Activated naive CD8-positive, alpha-beta T cell treated with anti-CD3 and anti-CD28 coated beads, Interleukin-2, amount 10 ng/mL, durations not matched to agents 7 days and 5 days (primary cell): ENCODE measurements around the gene UBE2R2. TPM values are rescaled to one million over a fixed set of nuclear protein-coding genes. Genes with fewer than 3 reads are reported as not detected.
A peak's percentile ranks its signal among the peaks of the same experiment; 100 is the strongest.

ENCODE experiments used
- ATAC-seq: fragments of 150-1000 bp; cut with Tn5 transposase; one replicate; pipeline ENCODE4 v1.10.0; 2021; ENCODE audit warnings: low read depth, moderate library complexity
- POLR2A ChIA-PET: fragments of 350-600 bp; sonication (Branson Sonifier 250); formaldehyde crosslinking; loops from one replicate; lab custom pipeline; 2021; ENCODE audit warnings: antibody characterized with exemption; lab: Charles Lee
- DNase-seq: peaks from one replicate; pipeline ENCODE4 v3.0.0; 2021
- H3K27ac Mint-ChIP-seq: one replicate; pipeline ENCODE4 v1.8.0; 2022; ENCODE audit warnings: mild to moderate bottlenecking, mixed read lengths
- H3K27me3 Mint-ChIP-seq: one replicate; pipeline ENCODE4 v1.8.0; 2022; ENCODE audit warnings: mild to moderate bottlenecking, moderate library complexity, mixed read lengths
- H3K36me3 Mint-ChIP-seq: one replicate; pipeline ENCODE4 v1.8.0; 2021; ENCODE audit warnings: mild to moderate bottlenecking, mixed read lengths
- H3K4me1 Mint-ChIP-seq: one replicate; pipeline ENCODE4 v1.8.0; 2021; ENCODE audit warnings: mixed read lengths
- H3K4me3 Mint-ChIP-seq: one replicate; pipeline ENCODE4 v1.8.0; 2022; ENCODE audit warnings: mild to moderate bottlenecking, moderate library complexity, mixed read lengths
- H3K9me3 Mint-ChIP-seq: one replicate; pipeline ENCODE4 v1.8.0; 2021; ENCODE audit warnings: mixed read lengths
- total RNA-seq, 2 experiments: library from RNA; stranded (reverse); gene quantifications; one replicate each; pipeline ENCODE4 v1.2.3, GENCODE V29; 2021

Gene UBE2R2
- total RNA-seq, 2 experiments from 2014 or later, result 33.8 to 35.4 TPM

DNA sequence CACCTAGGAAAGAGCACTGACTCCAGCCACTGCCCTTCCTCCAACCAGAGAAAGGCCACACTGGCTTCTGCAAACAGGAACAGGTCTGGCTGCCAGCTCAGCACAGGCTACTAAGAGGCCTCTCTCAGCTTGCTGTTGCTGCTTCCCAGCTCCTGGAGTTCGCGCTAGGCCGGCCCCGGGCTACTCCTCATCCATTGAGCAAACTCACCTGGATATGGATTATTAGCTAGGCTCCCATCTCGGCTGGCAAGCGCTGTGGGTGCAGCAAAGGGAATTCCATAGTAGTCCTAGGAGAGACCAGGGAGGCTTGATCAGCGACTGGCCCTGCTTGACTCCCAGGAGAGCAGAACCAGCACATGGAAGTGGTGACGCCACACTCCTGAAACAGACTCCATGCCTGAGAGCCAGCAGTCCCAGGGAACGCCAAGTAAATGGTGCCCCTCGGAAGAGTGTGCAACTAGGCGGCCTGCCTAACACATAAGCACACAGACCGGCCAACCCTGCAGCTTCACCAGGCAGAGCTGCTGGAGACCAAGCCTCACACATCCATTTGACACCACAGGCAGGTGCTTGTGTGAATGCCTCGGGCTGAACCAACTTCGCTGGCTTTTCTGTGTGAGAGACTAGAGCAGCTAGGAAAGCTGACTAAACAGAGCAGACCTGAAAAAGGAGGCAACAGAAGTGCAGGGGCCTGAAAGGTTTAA lies 107.2 kb downstream of the UBE2R2 start:
- Mint-ChIP-seq H3K27me3 (no peaks in the 10 kb centered on the region), H3K9me3 (no peaks in the 10 kb centered on the region), H3K36me3 (peaks cover 6% of the 10 kb centered on the region), H3K27ac (no peak overlapping the region), H3K4me3 (no peak overlapping the region), H3K4me1 (peaks cover 1% of the 10 kb centered on the region)
- DNase-seq (no peak), ATAC-seq (no peak)
- POLR2A ChIA-PET, result interaction anchor here (0.6 kb wide), 1 partner anchor 28 kb away, joined by 3 read pairs; no protein-coding TSS in a partner anchor

- DNase-seq (no peak), ATAC-seq (no peak)
- POLR2A ChIA-PET, result no interaction called here
- Mint-ChIP-seq H3K27ac (peak overlapping the region; percentile 34), H3K36me3 (peaks cover 6% of the 10 kb centered on the region), H3K9me3 (no peaks in the 10 kb centered on the region), H3K27me3 (no peaks in the 10 kb centered on the region), H3K4me3 (no peak overlapping the region), H3K4me1 (peaks cover 1% of the 10 kb centered on the region)
Measured at GRCh38 chr9:33924978-33925797, 108.2 kb downstream of the UBE2R2 start.

GRCh38 chr9:33926746-33927485 lies 110.0 kb downstream of the UBE2R2 start:
- no peak overlapping the region for H3K27ac Mint-ChIP-seq
- ATAC-seq (no peak), DNase-seq (no peak)
- no peak overlapping the region for H3K4me3 Mint-ChIP-seq
- no peaks in the 10 kb centered on the region for H3K9me3 Mint-ChIP-seq
- peaks cover 6% of the 10 kb centered on the region for H3K36me3 Mint-ChIP-seq
- H3K27me3 Mint-ChIP-seq, result no peaks in the 10 kb centered on the region
- peaks cover 2% of the 10 kb centered on the region for H3K4me1 Mint-ChIP-seq
- POLR2A ChIA-PET, result interaction anchor here (0.6 kb wide), 1 partner anchor 51 kb away, joined by 3 read pairs; no protein-coding TSS in a partner anchor

DNA sequence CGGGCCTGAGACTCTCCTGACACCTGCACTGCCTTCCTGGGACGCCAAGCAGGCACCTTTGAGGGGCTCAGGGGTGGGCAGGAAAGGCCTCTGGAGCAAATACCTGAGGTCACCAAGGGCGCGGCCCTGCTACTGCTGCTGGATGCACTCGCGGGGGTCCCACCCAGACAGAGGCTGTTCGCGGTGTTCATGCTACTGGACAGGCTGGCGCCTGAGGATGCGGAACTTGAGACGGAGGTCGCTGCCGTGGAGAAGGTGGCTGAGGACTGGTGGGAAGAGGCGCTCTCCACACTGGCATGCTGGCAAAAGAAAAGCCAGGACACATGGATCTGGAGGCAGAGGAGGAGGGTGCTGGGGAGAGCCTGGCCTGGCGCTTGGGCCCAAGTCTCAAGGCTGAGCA lies 110.7 kb downstream of the UBE2R2 start:
- ATAC-seq, result no peak
- no peak for DNase-seq
- no peaks in the 10 kb centered on the region for H3K27me3 Mint-ChIP-seq
- POLR2A ChIA-PET, result no interaction called here
- H3K27ac Mint-ChIP-seq, result no peak overlapping the region
- no peak overlapping the region for H3K4me3 Mint-ChIP-seq
- H3K9me3 Mint-ChIP-seq, result no peaks in the 10 kb centered on the region
- H3K4me1 Mint-ChIP-seq, result peaks cover 4% of the 10 kb centered on the region
- peaks cover 8% of the 10 kb centered on the region for H3K36me3 Mint-ChIP-seq

- H3K36me3 Mint-ChIP-seq, result peaks cover 19% of the 10 kb centered on the region
- DNase-seq, result no peak
- H3K4me3 Mint-ChIP-seq, result no peak overlapping the region
- H3K27ac Mint-ChIP-seq, result no peak overlapping the region
- POLR2A ChIA-PET, result no interaction called here
- no peaks in the 10 kb centered on the region for H3K9me3 Mint-ChIP-seq
- H3K27me3 Mint-ChIP-seq, result no peaks in the 10 kb centered on the region
- ATAC-seq, result no peak
- H3K4me1 Mint-ChIP-seq, result peaks cover 6% of the 10 kb centered on the region
Measured at GRCh38 chr9:33931326-33931725, 114.4 kb downstream of the UBE2R2 start.

DNA sequence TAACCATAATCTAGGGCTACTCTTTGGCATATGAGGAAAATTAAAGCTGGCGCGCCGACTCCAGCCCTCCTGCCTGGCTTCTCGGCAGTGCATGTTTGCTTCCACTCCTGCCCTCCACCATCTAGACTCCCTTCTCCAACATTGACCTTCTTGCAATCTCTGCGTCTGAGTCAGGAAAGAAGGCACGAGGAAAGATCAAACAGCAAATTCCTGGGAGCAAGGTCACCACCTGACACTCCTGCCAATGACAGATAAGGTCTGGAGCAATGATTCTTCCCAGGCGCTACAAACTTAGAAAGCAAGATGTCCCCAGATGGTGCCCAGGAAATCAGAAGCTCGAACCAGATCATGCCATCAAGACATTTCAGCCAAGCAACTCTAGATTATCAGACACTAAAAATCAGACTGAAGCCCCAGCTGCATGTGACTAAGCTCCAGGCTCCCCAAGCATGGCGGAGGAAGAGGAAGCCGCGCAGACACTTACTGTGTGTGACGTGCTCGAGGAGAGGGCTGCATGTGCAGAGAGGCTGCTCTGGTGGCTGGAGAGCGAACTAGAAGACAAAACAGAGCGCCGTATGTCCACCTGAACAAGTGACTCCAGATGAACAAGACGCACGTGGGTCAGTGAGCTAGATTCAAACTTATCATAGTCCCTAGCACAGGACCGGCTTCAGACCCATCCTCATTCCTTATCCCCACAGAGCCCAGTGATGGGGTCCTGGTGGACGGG lies 115.3 kb downstream of the UBE2R2 start:
- ATAC-seq (no peak), DNase-seq (no peak)
- Mint-ChIP-seq H3K27ac (no peak overlapping the region), H3K36me3 (peaks cover 26% of the 10 kb centered on the region), H3K27me3 (no peaks in the 10 kb centered on the region), H3K4me3 (no peak overlapping the region), H3K9me3 (no peaks in the 10 kb centered on the region), H3K4me1 (peaks cover 6% of the 10 kb centered on the region)
- POLR2A ChIA-PET, result no interaction called here

DNA sequence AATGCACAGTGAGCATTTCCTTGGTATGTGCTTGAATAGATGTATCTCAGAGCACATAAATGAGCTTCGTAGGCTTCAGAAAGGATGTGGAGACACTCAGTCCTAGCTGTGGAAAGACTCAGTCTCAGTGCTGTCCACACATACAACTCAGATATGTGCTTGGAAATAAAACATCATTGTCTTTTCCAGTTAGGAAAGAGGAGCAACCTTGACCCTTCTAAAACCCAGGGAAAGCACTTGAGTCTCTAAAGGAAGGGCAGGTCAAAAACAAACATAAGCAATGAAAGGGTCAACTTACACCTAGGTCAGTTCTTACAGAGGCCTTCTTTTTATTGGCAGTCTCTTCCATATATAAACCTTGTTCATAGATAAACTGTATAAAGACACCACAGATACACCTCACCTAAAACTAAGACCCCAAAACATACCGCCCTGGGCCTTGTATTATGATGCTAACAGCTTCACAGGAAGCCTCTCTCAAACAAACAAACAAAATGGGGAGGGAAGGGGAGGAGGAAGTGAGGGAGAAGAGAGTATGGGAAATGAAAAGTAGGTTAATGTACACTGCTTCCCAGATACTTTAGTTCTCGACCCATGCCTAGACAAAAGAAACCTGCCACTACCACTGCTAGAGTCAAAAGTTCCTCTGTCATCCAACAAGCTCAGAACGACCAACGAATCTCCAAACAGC lies 117.4 kb downstream of the UBE2R2 start:
- POLR2A ChIA-PET, result interaction anchor here (0.5 kb wide), 1 partner anchor 76 kb away, joined by 3 read pairs; no protein-coding TSS in a partner anchor
- no peak overlapping the region for H3K27ac Mint-ChIP-seq
- H3K9me3 Mint-ChIP-seq, result no peaks in the 10 kb centered on the region
- ATAC-seq (no peak), DNase-seq (no peak)
- no peak overlapping the region for H3K4me3 Mint-ChIP-seq
- H3K36me3 Mint-ChIP-seq, result peaks cover 29% of the 10 kb centered on the region
- H3K27me3 Mint-ChIP-seq, result no peaks in the 10 kb centered on the region
- H3K4me1 Mint-ChIP-seq, result peaks cover 6% of the 10 kb centered on the region

DNA sequence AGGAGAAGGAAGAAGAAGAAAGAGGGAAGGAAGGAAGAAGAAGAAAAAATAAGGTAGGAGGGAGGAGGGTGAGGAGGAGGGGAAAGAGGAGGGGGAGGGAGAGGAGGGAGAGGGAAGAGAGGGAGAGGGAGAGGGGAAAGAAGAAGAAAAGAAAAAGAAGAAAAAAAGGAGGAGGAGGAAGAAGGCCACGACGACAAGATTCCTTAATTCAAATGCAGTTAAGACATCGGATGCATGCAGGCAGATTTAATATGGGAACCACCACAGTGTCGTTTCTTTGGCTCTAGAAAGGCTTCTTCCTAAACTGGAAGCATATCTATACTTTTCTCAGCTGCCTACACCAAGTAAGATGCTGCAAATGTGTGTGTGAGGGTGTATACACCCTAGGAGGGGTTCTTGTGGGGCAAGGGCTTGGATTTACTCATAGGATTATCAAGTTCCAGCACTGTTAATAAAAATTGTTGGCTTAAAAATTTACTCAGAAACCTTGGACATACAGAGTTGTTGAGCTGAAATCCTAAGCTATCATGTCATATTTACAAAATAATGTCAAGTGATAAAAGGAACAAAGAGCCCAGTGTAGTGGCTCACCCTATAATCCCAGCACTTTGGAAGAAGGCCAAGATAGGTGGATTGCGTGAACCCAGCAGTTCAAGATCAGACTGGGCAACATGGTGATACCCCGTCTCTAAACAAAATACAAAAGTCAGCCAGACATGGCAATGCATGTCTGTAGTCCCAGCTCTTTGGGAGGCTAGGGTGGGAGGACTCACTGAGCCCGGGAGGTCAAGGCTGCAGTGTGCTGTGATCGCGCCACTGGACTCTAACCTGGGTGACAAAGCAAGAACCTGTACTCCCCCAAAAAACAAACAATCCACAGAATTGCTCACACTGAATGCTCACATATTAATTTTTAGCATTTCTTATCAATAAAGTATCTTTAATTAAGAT lies 123.2 kb downstream of the UBE2R2 start:
- no peaks in the 10 kb centered on the region for H3K4me1 Mint-ChIP-seq
- no peak overlapping the region for H3K27ac Mint-ChIP-seq
- no peaks in the 10 kb centered on the region for H3K27me3 Mint-ChIP-seq

GRCh38 chr9:33942471-33943083 lies 125.6 kb downstream of the UBE2R2 start:
- H3K27ac Mint-ChIP-seq, result no peak overlapping the region
- POLR2A ChIA-PET, result no interaction called here
- ATAC-seq, result no peak
- H3K4me3 Mint-ChIP-seq, result no peak overlapping the region
- no peaks in the 10 kb centered on the region for H3K9me3 Mint-ChIP-seq
- H3K36me3 Mint-ChIP-seq, result peaks cover 24% of the 10 kb centered on the region
- H3K27me3 Mint-ChIP-seq, result no peaks in the 10 kb centered on the region
- no peaks in the 10 kb centered on the region for H3K4me1 Mint-ChIP-seq
- DNase-seq, result no peak

More for the DNA sequence above, 123.2 kb downstream of the UBE2R2 start:
- no peak for ATAC-seq
- peaks cover 24% of the 10 kb centered on the region for H3K36me3 Mint-ChIP-seq
- H3K4me3 Mint-ChIP-seq, result no peak overlapping the region
- H3K9me3 Mint-ChIP-seq, result no peaks in the 10 kb centered on the region
- POLR2A ChIA-PET, result no interaction called here
- DNase-seq, result no peak

GRCh38 chr9:33943389-33943788 lies 126.4 kb downstream of the UBE2R2 start:
- Mint-ChIP-seq H3K36me3 (peaks cover 27% of the 10 kb centered on the region), H3K27ac (no peak overlapping the region), H3K4me1 (no peaks in the 10 kb centered on the region), H3K4me3 (no peak overlapping the region), H3K27me3 (no peaks in the 10 kb centered on the region), H3K9me3 (no peaks in the 10 kb centered on the region)
- POLR2A ChIA-PET, result no interaction called here
- ATAC-seq (no peak), DNase-seq (no peak)

DNA sequence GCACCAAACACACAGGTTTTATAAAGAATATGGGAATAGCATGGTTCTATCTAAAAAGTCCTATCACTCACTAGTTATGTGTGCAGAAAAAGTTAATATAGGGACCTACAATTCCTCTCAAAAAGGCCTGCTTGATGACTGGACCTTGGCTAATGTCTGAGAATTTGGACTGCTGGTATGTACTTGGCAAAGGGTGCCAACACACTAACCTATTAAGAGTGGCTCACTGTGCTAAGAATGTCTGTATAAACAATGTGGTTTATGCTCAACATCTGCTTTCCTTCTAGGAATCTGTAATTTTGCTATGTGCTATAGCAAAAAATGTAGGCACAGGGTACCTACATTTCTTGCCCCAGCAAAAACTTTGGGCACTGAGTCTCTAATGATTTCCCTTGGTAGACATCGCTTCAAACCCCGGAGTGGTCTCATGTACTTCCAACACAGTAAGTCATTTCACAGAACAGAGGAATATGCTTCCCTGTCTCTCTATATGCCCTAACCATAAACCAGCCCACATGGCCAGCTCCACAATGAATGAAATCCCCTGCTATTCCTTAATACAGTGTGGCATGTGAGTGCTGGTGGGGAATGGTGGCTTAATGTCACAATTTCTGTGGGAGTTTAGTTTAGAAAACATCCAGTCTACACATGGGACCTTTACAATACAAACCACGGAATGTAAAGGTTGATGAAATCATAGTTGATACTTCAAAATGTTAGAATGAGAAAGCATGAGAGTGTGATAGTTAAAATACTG lies 130.0 kb downstream of the UBE2R2 start:
- DNase-seq (no peak), ATAC-seq (no peak)
- POLR2A ChIA-PET, result no interaction called here
- H3K9me3 Mint-ChIP-seq, result no peaks in the 10 kb centered on the region
- peaks cover 18% of the 10 kb centered on the region for H3K36me3 Mint-ChIP-seq
- H3K27me3 Mint-ChIP-seq, result no peaks in the 10 kb centered on the region
- no peak overlapping the region for H3K27ac Mint-ChIP-seq
- H3K4me1 Mint-ChIP-seq, result no peaks in the 10 kb centered on the region
- H3K4me3 Mint-ChIP-seq, result no peak overlapping the region
